Skeletal muscle satellite cell (primary cell): Measurements from ENCODE around the gene PSMG4.
"Not testable (repeated sequence)": the region's sequence is repeated elsewhere in the genome, so short reads cannot be mapped to it uniquely, and the experiment has no call there.

Experiments
- H3K27me3 ChIP-seq: 2 replicates; pipeline ENCODE4 v1.7.0; 2013; ENCODE audit warnings: low read length; ENCODE audit not compliant: control insufficient read depth, insufficient read depth
- H3K36me3 ChIP-seq: 2 replicates; pipeline ENCODE4 v1.7.0; 2013; ENCODE audit warnings: mild to moderate bottlenecking, control low read depth, low read length; ENCODE audit not compliant: insufficient read depth
- H3K4me1 ChIP-seq: 2 replicates; pipeline ENCODE4 v1.7.0; 2013; ENCODE audit warnings: low read length; ENCODE audit not compliant: control insufficient read depth, insufficient read depth
- H3K4me2 ChIP-seq: 2 replicates; pipeline ENCODE4 v1.7.0; 2013; ENCODE audit warnings: mild to moderate bottlenecking, low read length
- H3K4me3 ChIP-seq: 2 replicates; pipeline ENCODE4 v1.7.0; 2013; ENCODE audit warnings: low read length
- H3K9ac ChIP-seq: 2 replicates; pipeline ENCODE4 v1.7.0; 2013; ENCODE audit warnings: mild to moderate bottlenecking, low read depth, low read length, moderate library complexity
- H3K9me3 ChIP-seq: replicated peaks from 2 replicates; pipeline ENCODE4 v1.7.0; 2013; ENCODE audit warnings: mild to moderate bottlenecking, control low read depth, low read length

PSMG4 gene

DNA sequence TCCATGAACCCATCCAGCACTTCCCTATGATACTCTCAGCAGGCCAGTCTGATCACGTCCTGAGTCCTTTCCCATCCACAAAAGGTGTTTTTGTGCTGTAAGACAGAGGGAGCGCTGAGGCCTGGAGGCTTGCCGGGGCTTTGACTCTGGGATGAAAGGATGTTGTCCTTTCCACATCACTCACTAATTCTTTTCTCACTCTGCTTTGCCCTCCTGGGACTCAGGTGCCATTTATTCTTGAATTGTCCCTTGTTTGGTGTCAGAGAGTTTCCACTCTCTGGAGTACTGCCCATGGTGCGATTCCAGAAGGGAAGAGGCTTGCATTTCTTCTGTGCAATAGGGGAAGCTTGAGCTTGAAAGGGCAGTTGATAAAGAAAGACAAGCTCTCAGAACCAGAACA, 16.0 kb upstream of the PSMG4 start:
- H3K9me3 ChIP-seq = no peaks in the 10 kb centered on the region
- H3K4me2 ChIP-seq = no peak overlapping the region
- H3K4me3 ChIP-seq = no peak overlapping the region
- H3K36me3 ChIP-seq = no peaks in the 10 kb centered on the region
- H3K4me1 ChIP-seq = peaks cover 21% of the 10 kb centered on the region
- peaks cover 26% of the 10 kb centered on the region for H3K27me3 ChIP-seq
- H3K9ac ChIP-seq = no peak overlapping the region

DNA sequence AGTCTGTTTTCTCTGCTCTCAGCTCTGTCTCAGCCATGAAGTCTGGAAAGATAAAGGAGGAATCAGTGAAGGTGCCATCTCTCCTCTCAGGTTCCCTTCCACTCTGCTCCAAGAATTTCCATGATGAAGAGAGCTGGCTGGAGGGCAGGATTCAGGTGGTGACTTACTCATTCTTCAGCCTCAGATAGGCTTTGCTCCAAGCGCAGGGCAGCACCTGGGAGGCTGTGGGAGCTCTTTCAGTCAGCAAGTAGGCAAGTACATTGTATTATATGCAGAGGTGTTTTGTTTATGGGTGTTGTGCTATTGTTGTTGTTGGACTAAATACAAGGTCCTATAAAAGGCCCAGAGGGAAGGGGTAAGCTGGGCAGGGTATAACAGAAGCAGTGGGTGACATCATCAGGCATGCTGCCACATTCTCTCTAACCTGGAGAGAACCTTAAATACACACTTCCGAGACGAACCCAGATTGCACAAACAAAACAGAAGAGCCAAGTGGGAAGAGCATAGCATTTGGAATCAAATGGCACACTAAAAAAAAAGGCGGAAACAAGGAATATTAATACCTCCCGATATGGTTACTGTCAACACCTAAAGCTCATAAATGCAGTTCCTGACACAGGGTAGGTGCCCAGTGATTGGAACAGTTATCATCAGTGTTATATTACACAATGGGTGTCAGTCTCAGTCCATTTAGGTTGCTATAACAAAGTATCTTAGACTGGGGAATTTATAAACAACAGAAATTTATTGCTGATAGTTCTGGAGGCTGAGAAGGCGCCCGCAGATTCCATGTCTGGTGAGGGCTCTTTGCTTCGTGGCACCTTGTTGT, 14.5 kb upstream of the PSMG4 start:
- Histone ChIP-seq H3K9me3 (no peaks in the 10 kb centered on the region), H3K27me3 (peaks cover 18% of the 10 kb centered on the region), H3K36me3 (no peaks in the 10 kb centered on the region)

DNA sequence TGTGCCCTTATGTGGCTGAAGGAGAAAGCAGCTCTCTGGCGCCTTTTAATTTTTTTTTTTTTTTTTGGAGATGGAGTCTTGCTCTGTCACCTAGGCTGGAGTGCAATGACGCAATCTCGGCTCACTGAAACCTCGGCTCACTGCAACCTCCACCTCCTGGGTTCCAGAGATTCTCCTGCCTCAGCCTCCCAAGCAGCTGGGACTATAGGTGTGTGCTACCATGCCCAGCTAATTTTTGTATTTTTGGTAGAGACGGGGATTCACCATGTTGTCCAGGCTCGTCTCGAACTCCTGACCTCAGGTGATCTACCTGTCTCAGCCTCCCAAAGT, 13.9 kb upstream of the PSMG4 start:
- peaks cover 21% of the 10 kb centered on the region for H3K4me1 ChIP-seq
- not testable (repeated sequence) for H3K9ac ChIP-seq, H3K36me3 ChIP-seq, H3K4me3 ChIP-seq, H3K9me3 ChIP-seq, H3K4me2 ChIP-seq
- peaks cover 15% of the 10 kb centered on the region for H3K27me3 ChIP-seq

More for the DNA sequence above, 14.5 kb upstream of the PSMG4 start:
- H3K9ac ChIP-seq = no peak overlapping the region
- H3K4me1 ChIP-seq = peaks cover 21% of the 10 kb centered on the region
- no peak overlapping the region for H3K4me2 ChIP-seq
- no peak overlapping the region for H3K4me3 ChIP-seq

DNA sequence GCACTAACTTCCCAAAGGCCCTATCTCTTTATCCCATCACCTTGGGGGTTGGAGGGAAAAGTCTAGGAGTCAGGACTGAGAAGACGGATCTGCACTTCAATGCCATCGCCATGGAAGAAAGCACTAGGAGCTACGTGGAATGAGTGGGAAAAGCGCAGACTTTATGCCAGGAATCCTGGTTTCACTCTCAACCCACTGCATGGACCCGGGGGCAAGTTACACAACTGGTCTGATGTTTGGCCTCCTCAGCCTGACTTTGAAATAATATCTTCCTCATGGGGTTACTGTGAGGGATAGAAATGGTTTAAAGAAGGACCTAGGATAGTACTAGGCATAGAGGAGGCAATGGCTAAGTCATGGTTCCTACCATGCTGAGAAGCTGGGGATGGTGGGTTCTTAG, 13.5 kb upstream of the PSMG4 start:
- H3K4me1 ChIP-seq = peaks cover 21% of the 10 kb centered on the region
- no peaks in the 10 kb centered on the region for H3K36me3 ChIP-seq
- H3K4me2 ChIP-seq = no peak overlapping the region
- H3K27me3 ChIP-seq = peaks cover 12% of the 10 kb centered on the region
- H3K9me3 ChIP-seq = no peaks in the 10 kb centered on the region
- no peak overlapping the region for H3K4me3 ChIP-seq
- no peak overlapping the region for H3K9ac ChIP-seq

DNA sequence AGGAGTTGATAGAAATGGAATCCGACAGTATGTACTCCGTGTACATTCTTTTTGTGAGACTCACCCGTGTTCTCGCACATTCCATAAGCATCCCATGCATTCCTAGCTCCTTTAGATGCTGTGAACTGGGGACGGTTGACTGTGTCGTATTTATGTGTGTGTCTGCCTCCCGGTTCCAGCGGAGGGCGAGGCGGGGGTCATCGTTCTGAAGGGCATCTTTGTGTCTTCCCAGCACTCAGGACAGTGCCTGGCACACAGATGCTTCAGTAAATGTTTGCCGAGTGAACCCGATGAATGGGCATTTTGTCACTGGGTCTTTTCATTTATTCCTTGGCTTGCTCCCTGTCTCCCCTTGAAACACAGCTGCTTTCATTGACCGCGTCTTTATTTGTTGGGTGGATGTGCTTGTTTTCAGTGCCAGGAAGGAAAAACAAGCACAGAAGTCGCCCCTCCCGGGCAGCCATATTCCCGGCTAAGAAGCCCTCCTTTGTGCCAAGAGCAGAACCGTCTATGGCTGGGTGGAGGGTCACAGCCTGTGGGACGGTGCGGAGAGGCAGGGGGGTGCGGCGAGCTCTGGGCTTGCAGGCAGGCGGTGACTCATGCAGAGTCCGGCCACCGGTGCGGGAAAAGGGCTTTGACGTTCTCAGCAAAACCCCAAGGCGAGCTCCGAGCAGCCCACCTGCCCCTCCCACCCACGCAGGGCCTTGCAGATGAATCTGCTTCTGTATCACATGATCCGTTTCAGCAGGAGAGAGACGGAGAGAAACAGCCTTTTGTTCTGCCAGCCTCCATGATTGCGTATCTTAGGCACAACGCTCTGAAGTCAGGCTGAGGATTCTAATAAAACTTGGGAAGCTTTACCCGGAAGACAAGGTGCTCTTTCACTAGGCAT, 11.2 kb upstream of the PSMG4 start:
- peak overlapping the region; percentile 63 for H3K4me3 ChIP-seq

DNA sequence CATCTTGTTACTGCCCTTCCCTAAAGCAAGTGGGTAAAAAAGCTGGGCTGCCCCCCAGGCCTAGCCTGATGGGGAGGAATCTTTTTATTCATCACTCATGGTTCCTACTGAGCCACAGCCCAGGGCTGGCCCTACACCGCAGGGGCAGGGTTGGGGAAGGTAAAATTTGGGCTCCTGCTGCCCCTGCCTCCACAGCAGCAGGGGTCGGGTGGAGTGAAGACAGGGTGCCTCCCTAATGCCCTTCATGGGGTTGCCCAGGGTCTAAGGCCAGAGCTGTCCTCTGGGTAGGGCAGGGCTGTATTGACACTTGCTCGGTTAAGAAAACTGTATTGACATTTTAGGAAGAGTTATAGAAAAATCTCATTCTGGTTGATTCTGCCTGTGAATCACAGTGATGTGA, 8.9 kb upstream of the PSMG4 start:
- peaks cover 25% of the 10 kb centered on the region for H3K4me1 ChIP-seq
- no peak overlapping the region for H3K4me2 ChIP-seq
- no peak overlapping the region for H3K9ac ChIP-seq
- no peak overlapping the region for H3K4me3 ChIP-seq
- no peaks in the 10 kb centered on the region for H3K27me3 ChIP-seq
- no peaks in the 10 kb centered on the region for H3K36me3 ChIP-seq
- no peaks in the 10 kb centered on the region for H3K9me3 ChIP-seq

More for the DNA sequence above, 11.2 kb upstream of the PSMG4 start:
- H3K4me1 ChIP-seq = peaks cover 25% of the 10 kb centered on the region
- H3K4me2 ChIP-seq = peak overlapping the region; percentile 86
- H3K27me3 ChIP-seq = peaks cover 7% of the 10 kb centered on the region
- no peaks in the 10 kb centered on the region for H3K36me3 ChIP-seq
- peak overlapping the region; percentile 70 for H3K9ac ChIP-seq
- H3K9me3 ChIP-seq = no peaks in the 10 kb centered on the region

DNA sequence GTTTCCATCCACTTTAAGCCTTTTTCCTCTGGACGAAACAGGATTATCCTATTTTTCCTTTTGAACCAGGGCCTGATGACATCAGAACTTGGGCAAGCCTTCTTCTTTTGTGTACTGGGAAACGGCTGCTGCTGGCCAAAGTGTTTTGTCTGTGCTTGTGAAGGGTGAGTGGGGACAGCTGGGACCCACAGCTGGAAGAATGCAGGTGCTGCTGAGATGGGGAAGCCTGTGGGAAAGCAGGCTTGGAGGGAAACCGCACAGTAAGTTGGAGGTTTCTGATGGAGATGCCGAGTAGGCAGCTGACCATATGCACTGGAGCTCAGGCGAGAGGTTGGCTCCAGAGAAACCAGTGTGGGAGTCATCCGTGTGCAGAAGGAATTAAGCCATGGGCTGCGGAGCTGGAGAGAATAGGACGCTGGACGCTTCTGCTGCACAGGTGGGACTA, 8.5 kb upstream of the PSMG4 start:
- peaks cover 25% of the 10 kb centered on the region for H3K4me1 ChIP-seq
- no peaks in the 10 kb centered on the region for H3K27me3 ChIP-seq
- no peaks in the 10 kb centered on the region for H3K9me3 ChIP-seq
- H3K4me3 ChIP-seq = no peak overlapping the region
- no peaks in the 10 kb centered on the region for H3K36me3 ChIP-seq
- no peak overlapping the region for H3K9ac ChIP-seq
- no peak overlapping the region for H3K4me2 ChIP-seq

DNA sequence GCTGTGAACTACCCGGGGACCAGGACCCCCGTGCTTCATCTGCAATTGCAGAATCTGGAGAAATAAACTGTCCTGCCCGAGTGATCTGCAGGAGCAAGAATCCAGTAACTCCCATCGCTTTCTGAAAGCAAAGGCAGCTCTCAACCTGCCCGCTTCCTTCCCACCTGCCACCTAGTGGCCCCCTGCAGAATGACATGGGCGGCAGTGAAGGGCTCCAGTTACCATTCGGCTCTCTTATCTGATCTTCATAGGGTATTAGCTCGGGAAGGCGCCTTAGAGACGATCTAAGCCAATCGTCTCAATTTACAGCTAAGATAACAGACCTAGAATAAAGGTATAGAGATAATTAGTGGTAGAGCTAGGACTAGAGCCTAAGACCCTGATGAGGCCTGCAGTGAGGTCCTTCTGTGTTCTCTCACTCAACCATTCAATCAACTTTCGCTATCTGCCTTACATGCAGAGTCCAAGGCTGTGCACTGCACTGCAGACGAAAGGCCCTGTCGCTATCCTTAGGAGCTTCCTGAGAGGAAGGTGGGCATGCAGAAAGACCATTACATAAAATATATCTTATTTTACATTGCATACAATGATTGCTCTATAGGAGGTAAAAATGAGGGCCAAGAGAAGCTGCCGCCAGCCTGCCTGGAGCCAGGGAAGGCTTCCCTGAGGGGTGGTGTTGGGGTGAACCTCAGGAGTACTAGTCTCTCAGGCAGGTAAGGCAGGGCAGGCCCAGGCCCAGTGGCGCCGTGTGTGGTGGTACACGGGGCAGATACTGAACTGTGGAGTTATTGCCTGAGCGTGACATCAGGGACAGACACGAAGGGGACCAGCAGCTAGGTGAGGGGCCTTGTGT, 7.1 kb upstream of the PSMG4 start:
- Histone ChIP-seq H3K27me3 (peaks cover 7% of the 10 kb centered on the region), H3K4me3 (no peak overlapping the region), H3K9ac (no peak overlapping the region), H3K36me3 (no peaks in the 10 kb centered on the region), H3K4me2 (peak overlapping the region; percentile 47), H3K9me3 (no peaks in the 10 kb centered on the region), H3K4me1 (peaks cover 23% of the 10 kb centered on the region)

DNA sequence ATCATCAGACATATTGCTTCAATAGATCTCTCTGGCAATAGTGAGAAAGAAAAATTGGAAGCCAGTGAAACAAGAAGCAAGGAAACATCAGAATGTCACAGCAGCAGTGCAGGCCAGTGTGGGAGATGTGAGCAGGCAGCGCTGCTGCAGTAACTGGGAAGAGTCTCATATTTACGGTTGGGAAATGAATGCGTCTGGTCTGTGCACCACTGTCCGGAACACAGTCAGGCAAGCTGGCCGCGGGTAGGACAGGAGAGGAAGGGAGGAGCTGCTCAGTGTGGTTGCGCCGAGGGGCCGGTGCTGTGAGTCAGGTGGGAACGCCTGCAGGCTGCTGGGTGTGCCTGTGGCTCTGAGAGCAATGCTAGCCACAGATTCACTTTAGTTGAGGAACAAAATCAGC, 6.4 kb upstream of the PSMG4 start:
- Histone ChIP-seq H3K4me1 (peaks cover 16% of the 10 kb centered on the region), H3K27me3 (peaks cover 7% of the 10 kb centered on the region), H3K9ac (no peak overlapping the region), H3K36me3 (no peaks in the 10 kb centered on the region), H3K4me3 (no peak overlapping the region), H3K4me2 (no peak overlapping the region), H3K9me3 (no peaks in the 10 kb centered on the region)

DNA sequence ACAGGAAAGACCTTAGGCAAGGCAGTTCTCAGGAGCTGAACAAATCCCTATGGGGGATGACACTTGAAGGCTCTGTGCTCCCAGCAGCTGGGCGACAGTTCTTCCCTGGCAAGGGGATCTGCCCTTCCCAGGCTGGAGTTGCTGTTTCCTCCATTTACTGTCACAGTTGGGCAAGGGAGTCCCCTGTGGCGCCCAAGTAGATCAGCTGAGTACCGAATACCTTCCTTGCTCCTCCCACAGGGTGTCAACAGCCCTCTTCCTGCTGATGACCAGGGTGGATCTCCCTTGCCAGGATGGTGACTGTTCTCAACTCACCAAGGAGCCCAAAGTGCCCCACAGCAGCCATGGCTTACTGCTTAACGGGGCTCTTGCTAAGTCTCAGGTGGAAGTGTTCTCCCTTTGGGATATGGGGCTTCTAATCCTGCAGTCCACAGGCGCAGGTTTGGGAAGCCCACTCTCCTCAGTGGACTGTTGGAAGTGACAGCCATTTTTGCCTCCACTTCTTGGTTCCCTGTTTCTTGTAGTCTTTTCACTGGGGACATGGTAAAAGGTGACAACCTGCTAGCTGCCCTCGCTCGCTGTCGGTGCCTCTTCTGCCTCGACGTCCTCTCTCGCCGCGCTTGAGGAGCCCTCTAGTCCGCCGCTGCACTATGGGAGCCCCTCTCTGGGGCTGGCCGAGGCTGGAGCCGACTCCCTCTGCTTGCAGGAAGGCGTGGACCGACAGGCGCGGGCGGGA, 5.7 kb upstream of the PSMG4 start:
- H3K36me3 ChIP-seq = no peaks in the 10 kb centered on the region
- H3K4me1 ChIP-seq = peaks cover 10% of the 10 kb centered on the region
- H3K9me3 ChIP-seq = no peaks in the 10 kb centered on the region
- no peak overlapping the region for H3K4me2 ChIP-seq
- H3K9ac ChIP-seq = no peak overlapping the region
- H3K27me3 ChIP-seq = peaks cover 7% of the 10 kb centered on the region
- H3K4me3 ChIP-seq = no peak overlapping the region
